CD4-positive, alpha-beta T cell treated with Interleukin-4 for 1 hour (primary cell): ENCODE data around the gene ACAP1.
"Not testable (repeated sequence)": the region's sequence is repeated elsewhere in the genome, so short reads cannot be mapped to it uniquely, and the experiment has no call there.

Source experiments
- DNase-seq, 2 donors: peaks; one replicate each; pipeline ENCODE4 v3.0.0-alpha.2; 2020 to 2022

Gene ACAP1

GRCh38 chr17:7329374-7329996 is 6.8 kb upstream of the ACAP1 start:
- DNase-seq: peak; percentile 98

- peak; percentile 83 to 86 for DNase-seq
These were observed 6.2 kb upstream of the ACAP1 start for GRCh38 chr17:7329997-7330637.

GRCh38 chr17:7330638-7331015 is 5.7 kb upstream of the ACAP1 start:
- no peak for DNase-seq

GRCh38 chr17:7332111-7332510 is 4.2 kb upstream of the ACAP1 start:
- DNase-seq: no peak

- DNase-seq: peak; percentile 50 to 74
These were observed 3.7 kb upstream of the ACAP1 start for GRCh38 chr17:7332600-7333069.

- no peak for DNase-seq
These were observed 1.3 kb upstream of the ACAP1 start for GRCh38 chr17:7334938-7335538.

- DNase-seq: not testable (repeated sequence)
These were observed 564 bp upstream of the ACAP1 start for GRCh38 chr17:7335765-7336164.

- DNase-seq: not testable (repeated sequence)
These were observed 1.3 kb downstream of the ACAP1 start for GRCh38 chr17:7337600-7337999.

- DNase-seq: no peak
These were observed 3.9 kb downstream of the ACAP1 start for GRCh38 chr17:7340179-7340578.

- no peak for DNase-seq
These were observed 5.5 kb downstream of the ACAP1 start for GRCh38 chr17:7341842-7342241.

- no peak for DNase-seq
These were observed 6.9 kb downstream of the ACAP1 start for GRCh38 chr17:7343250-7343649.

GRCh38 chr17:7346761-7347614 is 10.7 kb downstream of the ACAP1 start:
- no peak for DNase-seq

- DNase-seq: no peak
These were observed 11.5 kb downstream of the ACAP1 start for GRCh38 chr17:7347630-7348477.

- DNase-seq: no peak
These were observed 12.3 kb downstream of the ACAP1 start for GRCh38 chr17:7348478-7349242.

- peak; percentile 82 to 83 for DNase-seq
These were observed 15.6 kb downstream of the ACAP1 start, which contains the start of gene KCTD11 for GRCh38 chr17:7351665-7352502. Gene KCTD11 (plus strand): TSS chr17:7352162.

GRCh38 chr17:7352503-7352889 is 16.2 kb downstream of the ACAP1 start:
- peak; percentile 18 to 19 for DNase-seq

- DNase-seq: no peak
These were observed 16.7 kb downstream of the ACAP1 start for GRCh38 chr17:7352910-7353635.

- peak in 1 of 2 donors; percentile 25 for DNase-seq
These were observed 18.0 kb downstream of the ACAP1 start for GRCh38 chr17:7354262-7354843.

GRCh38 chr17:7355053-7355452 is 18.7 kb downstream of the ACAP1 start, which contains the start of gene TMEM95:
Gene TMEM95 (plus strand): TSS chr17:7355156. CDS start chr17:7355205, 49 bp downstream.
- DNase-seq: no peak
